ENCODE data around the gene TMTC1. TPM values are rescaled to one million over a fixed set of nuclear protein-coding genes. Genes with fewer than 3 reads are reported as not detected.

The TMTC1 gene
- total and polyA plus RNA-seq, 2 of the 8 experiments (the other 6 are each of a cell fraction or from before 2014, with no cell fraction given) = 15.4 to 20.8 TPM

- Histone ChIP-seq H3K23me2 (ENCODE audit: low read depth, low read length) (no peaks in the 10 kb centered on the region; the same call in 1 of the 2 replicates), H3K4ac (replicated peaks; ENCODE audit: insufficient read length, low read depth, low read length) (no peak overlapping the region), H2BK12ac (ENCODE audit: low read depth, low read length) (no peak overlapping the region), H3K4me1 (replicated peaks in 1 of 4; ENCODE audit: control insufficient read depth in 3 of 4, insufficient read depth in 4 of 4, low read length in 3 of 4) (no peaks in the 10 kb centered on the region), H3K18ac (ENCODE audit: extremely low read depth, low read length) (no peak overlapping the region), H3K27me3 (replicated peaks in 1 of 4; ENCODE audit: control insufficient read depth in 3 of 4, extremely low read depth in 1 of 4, insufficient read depth in 3 of 4, low read length in 3 of 4) (no peaks in the 10 kb centered on the region), H2BK20ac (ENCODE audit: low read length) (no peak overlapping the region), H2BK15ac (ENCODE audit: low read length) (no peak overlapping the region), H3K79me2 (ENCODE audit: control insufficient read depth in 1 of 2, insufficient read depth in 2 of 2, low read length in 2 of 2) (no peaks in the 10 kb centered on the region), H2BK120ac (replicated peaks; ENCODE audit: low read depth, low read length) (no peak overlapping the region), H3K36me3 (ENCODE audit: control insufficient read depth in 2 of 4, insufficient read depth in 4 of 4, low read length in 3 of 4) (no peaks in the 10 kb centered on the region), H3K23ac (ENCODE audit: insufficient read length) (no peak overlapping the region), H3K27ac (ENCODE audit: low read depth, low read length) (no peak overlapping the region), H3K14ac (ENCODE audit: insufficient read length) (no peak overlapping the region), H4K8ac (ENCODE audit: extremely low read depth, insufficient read depth, low read length) (no peak overlapping the region), H4K91ac (replicated peaks; ENCODE audit: insufficient read length, low read length) (no peak overlapping the region), H3K79me1 (ENCODE audit: low read depth, low read length) (no peaks in the 10 kb centered on the region), H4K5ac (ENCODE audit: insufficient read length, low read depth, low read length) (no peak overlapping the region), H2AK5ac (ENCODE audit: low read depth, low read length) (no peak overlapping the region), H2BK5ac (ENCODE audit: low read depth, low read length) (no peak overlapping the region), H4K20me1 (replicated peaks in 1 of 2; ENCODE audit: control insufficient read depth in 1 of 2, insufficient read depth in 2 of 2, low read length in 2 of 2) (no peaks in the 10 kb centered on the region), H3K4me3 (ENCODE audit: extremely low read depth in 1 of 4, insufficient read depth in 2 of 4, low read depth in 3 of 4, low read length in 4 of 4) (no peak overlapping the region), H2AFZ (ENCODE audit: low read length) (no peak overlapping the region), H3K9ac (replicated peaks in 1 of 4; ENCODE audit: extremely low read depth in 1 of 4, low read depth in 3 of 4, low read length in 3 of 4) (no peak overlapping the region), H3K56ac (replicated peaks; ENCODE audit: insufficient read length, low read depth, low read length) (no peak overlapping the region), H3K4me2 (ENCODE audit: insufficient read depth in 1 of 2, low read depth in 2 of 2, low read length in 2 of 2) (no peak overlapping the region), H3K9me3 (ENCODE audit: insufficient read depth in 2 of 2, low read depth in 1 of 2, low read length in 1 of 2) (no peaks in the 10 kb centered on the region)
- ChIA-PET CTCF (ENCODE audit: partially characterized antibody) (interaction anchor here (0.8 to 5.2 kb wide), 23 partner anchors 10 to 787 kb away, joined by 3 to 28 read pairs (median 3); no protein-coding TSS in a partner anchor), POLR2A (ENCODE audit: partially characterized antibody) (no interaction called here)
- DNase-seq (ENCODE audit: low read depth in 1 of 2, low spot score in 2 of 2) (peak; percentile 13 to 83), FAIRE-seq (peak; percentile 90)
- 0% methylated on average over 1 of the region's 1 CpG; no CpG with 5 or more reads in 1 of the 2 experiments for WGBS, 2 experiments (ENCODE audit: extremely low coverage in 1 of 2, insufficient coverage in 1 of 2, insufficient read length in 1 of 2, insufficient replicate concordance in 2 of 2, low coverage in 1 of 2, low lambda C conversion rate in 2 of 2, missing lambda C conversion rate in 1 of 2)
- no peak for TF ChIP-seq TAF1 (IDR thresholded peaks at IDR 0.05; ENCODE audit: low read depth, low read length)
- no peak for TF ChIP-seq CREB1 (IDR thresholded peaks at IDR 0.05)
- no peak for TF ChIP-seq CTBP2 (IDR thresholded peaks at IDR 0.05; ENCODE audit: borderline replicate concordance, insufficient read depth, insufficient read length, low read length)
- no peak for TF ChIP-seq CHD1 (IDR thresholded peaks at IDR 0.05; ENCODE audit: low read depth, low read length)
- no peak for TF ChIP-seq KDM4A (IDR thresholded peaks at IDR 0.05; ENCODE audit: low read depth, low read length, severe bottlenecking)
- TF ChIP-seq YY1 (IDR thresholded peaks at IDR 0.05; ENCODE audit: low read depth, low read length) = peak; percentile 61; the same call in 1 of the 2 replicates
- TF ChIP-seq RAD21 (IDR thresholded peaks at IDR 0.05 in 1 of 2, conservative IDR thresholded peaks at IDR 0.05 in 1 of 2; ENCODE audit: low read depth in 2 of 2, low read length in 2 of 2) = peak; percentile 91 to 92
- no peak for TF ChIP-seq SP1 (IDR thresholded peaks at IDR 0.05; ENCODE audit: low read depth, low read length)
- no peak for TF ChIP-seq PHF8 (conservative IDR thresholded peaks at IDR 0.05; ENCODE audit: low read depth, low read length)
- TF ChIP-seq KDM1A (IDR thresholded peaks at IDR 0.05; ENCODE audit: borderline replicate concordance, low read length) = no peak
- TF ChIP-seq CTCF (IDR thresholded peaks at IDR 0.05; ENCODE audit: control extremely low read depth in 1 of 3, insufficient read depth in 1 of 3, low read depth in 1 of 3, low read length in 3 of 3) = peak; percentile 78 to 87 (median 85)
Observed at GRCh38 chr12:29552324-29552927, 231.3 kb downstream of the TMTC1 start.
